ENCODE measurements around the gene CCHCR1. TPM values are rescaled to one million over a fixed set of nuclear protein-coding genes. Genes with fewer than 3 reads are reported as not detected.

The CCHCR1 gene, protein sequence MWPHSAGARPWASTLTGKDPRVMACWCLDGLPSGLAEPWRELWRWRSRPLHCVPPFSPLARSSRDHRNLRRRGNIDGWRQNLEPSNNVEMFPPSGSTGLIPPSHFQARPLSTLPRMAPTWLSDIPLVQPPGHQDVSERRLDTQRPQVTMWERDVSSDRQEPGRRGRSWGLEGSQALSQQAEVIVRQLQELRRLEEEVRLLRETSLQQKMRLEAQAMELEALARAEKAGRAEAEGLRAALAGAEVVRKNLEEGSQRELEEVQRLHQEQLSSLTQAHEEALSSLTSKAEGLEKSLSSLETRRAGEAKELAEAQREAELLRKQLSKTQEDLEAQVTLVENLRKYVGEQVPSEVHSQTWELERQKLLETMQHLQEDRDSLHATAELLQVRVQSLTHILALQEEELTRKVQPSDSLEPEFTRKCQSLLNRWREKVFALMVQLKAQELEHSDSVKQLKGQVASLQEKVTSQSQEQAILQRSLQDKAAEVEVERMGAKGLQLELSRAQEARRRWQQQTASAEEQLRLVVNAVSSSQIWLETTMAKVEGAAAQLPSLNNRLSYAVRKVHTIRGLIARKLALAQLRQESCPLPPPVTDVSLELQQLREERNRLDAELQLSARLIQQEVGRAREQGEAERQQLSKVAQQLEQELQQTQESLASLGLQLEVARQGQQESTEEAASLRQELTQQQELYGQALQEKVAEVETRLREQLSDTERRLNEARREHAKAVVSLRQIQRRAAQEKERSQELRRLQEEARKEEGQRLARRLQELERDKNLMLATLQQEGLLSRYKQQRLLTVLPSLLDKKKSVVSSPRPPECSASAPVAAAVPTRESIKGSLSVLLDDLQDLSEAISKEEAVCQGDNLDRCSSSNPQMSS
- 14.5 and 25.2 TPM in 2 replicates for total RNA-seq

DNA sequence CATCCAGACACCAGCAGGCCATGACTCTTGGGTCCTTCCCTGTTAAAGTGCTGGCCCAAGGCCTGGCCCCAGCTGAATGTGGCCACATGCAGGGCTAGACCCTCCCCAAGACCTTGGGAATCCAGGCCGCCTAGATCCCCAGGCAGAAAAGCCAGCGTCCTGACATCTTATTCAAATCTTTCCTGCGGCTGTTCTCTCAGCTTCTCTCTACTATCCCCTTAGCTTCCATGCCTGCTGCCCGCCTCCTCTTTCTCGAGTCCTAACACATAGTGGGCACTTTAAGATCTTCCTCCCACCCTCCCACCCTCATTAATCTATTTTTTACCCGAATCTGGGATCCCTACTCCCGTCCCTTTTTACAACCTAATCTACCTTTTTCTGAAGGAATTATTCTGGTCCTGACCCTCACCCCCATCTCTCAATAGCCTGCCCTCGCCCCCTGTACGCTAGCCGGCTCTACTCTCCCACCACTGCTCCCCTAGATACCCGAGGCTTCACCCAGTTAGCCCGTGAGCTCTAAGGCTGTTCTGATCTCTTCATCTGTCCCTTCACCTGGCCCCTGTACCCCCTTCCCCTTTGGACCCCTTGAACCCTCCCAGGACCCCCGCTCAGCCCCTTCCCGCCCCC, at the start of gene CCHCR1:
CCHCR1 (minus strand) TSS at position 290 of the 627 bp plus-strand sequence; CDS start at position 88, 202 bp downstream.
- TF ChIP-seq, protein P1, sequence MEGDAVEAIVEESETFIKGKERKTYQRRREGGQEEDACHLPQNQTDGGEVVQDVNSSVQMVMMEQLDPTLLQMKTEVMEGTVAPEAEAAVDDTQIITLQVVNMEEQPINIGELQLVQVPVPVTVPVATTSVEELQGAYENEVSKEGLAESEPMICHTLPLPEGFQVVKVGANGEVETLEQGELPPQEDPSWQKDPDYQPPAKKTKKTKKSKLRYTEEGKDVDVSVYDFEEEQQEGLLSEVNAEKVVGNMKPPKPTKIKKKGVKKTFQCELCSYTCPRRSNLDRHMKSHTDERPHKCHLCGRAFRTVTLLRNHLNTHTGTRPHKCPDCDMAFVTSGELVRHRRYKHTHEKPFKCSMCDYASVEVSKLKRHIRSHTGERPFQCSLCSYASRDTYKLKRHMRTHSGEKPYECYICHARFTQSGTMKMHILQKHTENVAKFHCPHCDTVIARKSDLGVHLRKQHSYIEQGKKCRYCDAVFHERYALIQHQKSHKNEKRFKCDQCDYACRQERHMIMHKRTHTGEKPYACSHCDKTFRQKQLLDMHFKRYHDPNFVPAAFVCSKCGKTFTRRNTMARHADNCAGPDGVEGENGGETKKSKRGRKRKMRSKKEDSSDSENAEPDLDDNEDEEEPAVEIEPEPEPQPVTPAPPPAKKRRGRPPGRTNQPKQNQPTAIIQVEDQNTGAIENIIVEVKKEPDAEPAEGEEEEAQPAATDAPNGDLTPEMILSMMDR (IDR thresholded peaks at IDR 0.05; ENCODE audit: insufficient read depth, low read length, severe bottlenecking): no peak
- Histone ChIP-seq H3K36me3 (ENCODE audit: control insufficient read depth, insufficient read depth, low read length) (peaks cover 2% of the 10 kb centered on the region), H3K4me3 (ENCODE audit: low read depth, low read length) (peak within 1 kb of the TSS; percentile 75), H3K27me3 (ENCODE audit: control insufficient read depth, insufficient read depth, low read length) (no peaks in the 10 kb centered on the region)
- DNase-seq (ENCODE audit: low read depth) (no peak), FAIRE-seq (no peak)

DNA sequence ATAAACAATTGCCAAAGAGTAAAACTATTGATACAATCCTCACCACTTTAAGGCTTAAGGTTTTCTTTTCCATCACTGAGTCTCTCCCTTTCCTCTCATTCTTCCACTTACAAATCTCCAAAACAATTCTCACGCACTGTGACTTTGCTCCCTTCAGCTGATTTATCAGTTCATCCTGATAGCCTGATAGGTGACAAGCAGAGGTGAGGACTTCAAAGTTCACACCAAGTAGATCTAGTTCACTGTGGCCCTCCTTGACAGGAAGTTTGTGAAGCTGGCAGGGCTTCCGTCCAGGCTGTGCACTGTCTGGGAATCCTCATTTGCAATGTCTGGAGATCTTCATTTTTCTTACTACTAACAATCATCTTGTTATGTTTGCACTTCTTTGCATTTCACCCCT, 48.0 kb upstream of the CCHCR1 start:
- FAIRE-seq: no peak
- TF ChIP-seq, protein P1 (IDR thresholded peaks at IDR 0.05; ENCODE audit: insufficient read depth, low read length, severe bottlenecking): no peak
- Histone ChIP-seq H3K27me3 (ENCODE audit: control insufficient read depth, insufficient read depth, low read length) (no peaks in the 10 kb centered on the region), H3K4me3 (ENCODE audit: low read depth, low read length) (no peak overlapping the region), H3K36me3 (ENCODE audit: control insufficient read depth, insufficient read depth, low read length) (no peaks in the 10 kb centered on the region)
- no peak for DNase-seq (ENCODE audit: low read depth)

DNA sequence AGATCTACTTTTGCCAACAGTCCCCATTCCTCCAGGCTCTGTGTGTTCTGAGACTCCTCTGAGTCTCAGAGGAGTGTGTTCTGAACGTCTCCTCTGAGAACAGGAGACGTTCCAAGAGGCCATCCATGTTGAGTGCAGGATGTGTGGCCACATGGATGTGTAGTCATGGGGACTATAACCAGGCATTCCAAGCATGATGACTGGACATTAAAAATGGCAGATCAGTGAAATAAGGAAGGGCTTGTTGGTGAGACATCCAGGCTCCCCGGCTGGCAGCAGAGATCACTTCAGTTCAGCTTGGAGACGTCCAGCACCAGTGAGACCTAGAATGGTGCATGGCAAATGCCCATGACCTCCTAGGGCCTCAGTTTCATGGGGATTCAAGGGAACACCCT, 47.1 kb upstream of the CCHCR1 start:
- DNase-seq (ENCODE audit: low read depth) (peak; percentile 38), FAIRE-seq (no peak)
- Histone ChIP-seq H3K4me3 (ENCODE audit: low read depth, low read length) (no peak overlapping the region), H3K36me3 (ENCODE audit: control insufficient read depth, insufficient read depth, low read length) (no peaks in the 10 kb centered on the region), H3K27me3 (ENCODE audit: control insufficient read depth, insufficient read depth, low read length) (no peaks in the 10 kb centered on the region)
- TF ChIP-seq, protein P1 (IDR thresholded peaks at IDR 0.05; ENCODE audit: insufficient read depth, low read length, severe bottlenecking): no peak

DNA sequence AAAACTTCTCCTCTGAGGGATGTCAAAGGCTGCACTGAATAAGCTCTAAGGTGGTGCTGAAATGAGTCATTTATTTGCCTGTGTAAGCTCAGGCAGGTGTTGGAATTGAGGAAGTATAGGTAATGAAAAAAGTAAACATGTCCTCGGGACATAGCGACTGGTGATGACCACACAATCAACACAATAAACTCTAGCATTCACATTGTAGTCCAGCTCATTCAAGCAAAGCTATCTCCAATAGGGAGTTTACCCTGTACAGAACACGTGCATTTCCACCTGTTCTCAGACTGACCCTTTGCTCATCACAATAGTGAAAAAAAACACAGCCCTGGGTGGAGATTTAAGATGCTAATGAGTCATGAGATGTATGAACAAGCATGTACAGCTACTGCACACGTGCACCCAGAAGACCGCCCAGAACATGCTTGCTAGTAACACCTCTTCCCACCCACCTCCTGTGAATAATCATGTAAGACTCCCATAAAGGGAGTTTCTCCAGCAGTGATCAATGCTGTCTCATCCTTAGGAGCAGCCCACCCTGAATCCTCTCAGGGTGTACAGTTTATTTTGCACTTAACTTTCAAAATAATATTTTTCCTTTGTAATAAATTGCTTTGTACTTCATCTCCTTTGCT, 45.9 kb upstream of the CCHCR1 start:
- no peak for FAIRE-seq
- peak; percentile 98 for DNase-seq (ENCODE audit: low read depth)
- TF ChIP-seq, protein P1 (IDR thresholded peaks at IDR 0.05; ENCODE audit: insufficient read depth, low read length, severe bottlenecking): no peak
- Histone ChIP-seq H3K27me3 (ENCODE audit: control insufficient read depth, insufficient read depth, low read length) (no peaks in the 10 kb centered on the region), H3K36me3 (ENCODE audit: control insufficient read depth, insufficient read depth, low read length) (no peaks in the 10 kb centered on the region), H3K4me3 (ENCODE audit: low read depth, low read length) (peak overlapping the region; percentile 32)

Measured in bronchial epithelial cell (primary cell).